Measurements from ENCODE around the gene FAM149A. TPM values are rescaled to one million over a fixed set of nuclear protein-coding genes. Genes with fewer than 3 reads are reported as not detected.

Gene FAM149A
- total RNA-seq (2022; extraction: Qiagen RNA extraction; ENCODE audit: low read depth): 0.95 to 1.8 TPM (median 1.4 TPM) in 5 replicates

DNA sequence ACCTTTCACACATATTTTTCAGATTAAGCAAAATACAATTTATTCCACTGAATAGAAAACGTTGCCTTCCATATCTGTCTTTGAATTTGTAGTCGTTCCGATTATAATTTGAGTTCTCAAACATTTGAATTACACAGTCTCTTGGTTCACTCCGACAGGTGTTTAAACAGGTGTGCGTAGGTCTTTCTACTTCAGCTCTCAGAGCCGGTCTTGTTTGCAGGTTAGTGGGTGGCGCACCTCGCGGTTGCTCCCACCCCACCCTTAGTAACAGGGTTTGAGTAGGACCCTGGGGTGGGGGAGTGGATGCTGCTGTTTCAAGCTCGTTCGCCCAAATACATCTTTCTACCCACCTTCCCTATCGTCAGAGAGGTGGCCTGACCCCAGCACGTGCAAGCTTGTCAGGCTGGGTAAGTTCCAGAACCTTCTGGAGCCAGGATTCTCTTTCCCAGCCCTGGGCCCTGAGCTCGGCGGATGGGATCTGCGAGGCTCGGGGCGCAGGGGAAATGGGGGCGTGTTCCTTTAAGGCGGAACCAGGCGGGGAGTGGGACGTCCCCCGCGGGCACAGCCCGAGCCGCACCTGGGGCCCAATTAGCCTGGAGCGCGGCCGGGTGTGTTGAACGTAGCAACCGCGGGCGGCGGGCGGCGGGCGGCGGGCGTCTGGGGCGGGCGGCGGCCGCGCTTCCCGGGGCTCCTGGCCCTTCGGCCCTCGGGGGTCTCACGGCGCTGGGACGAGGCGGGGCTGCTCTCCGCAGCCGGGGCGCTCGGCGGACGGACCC, at the start of gene FAM149A:
TSS of gene FAM149A (plus strand) at position 591 of the 776 bp plus-strand sequence.

GRCh38 chr4:186068581-186069348, 35.7 kb upstream of the FAM149A start, which contains the start of gene TLR3:
TLR3 (plus strand) TSS chr4:186069156; CDS start chr4:186076620, 7,464 bp downstream.

DNA sequence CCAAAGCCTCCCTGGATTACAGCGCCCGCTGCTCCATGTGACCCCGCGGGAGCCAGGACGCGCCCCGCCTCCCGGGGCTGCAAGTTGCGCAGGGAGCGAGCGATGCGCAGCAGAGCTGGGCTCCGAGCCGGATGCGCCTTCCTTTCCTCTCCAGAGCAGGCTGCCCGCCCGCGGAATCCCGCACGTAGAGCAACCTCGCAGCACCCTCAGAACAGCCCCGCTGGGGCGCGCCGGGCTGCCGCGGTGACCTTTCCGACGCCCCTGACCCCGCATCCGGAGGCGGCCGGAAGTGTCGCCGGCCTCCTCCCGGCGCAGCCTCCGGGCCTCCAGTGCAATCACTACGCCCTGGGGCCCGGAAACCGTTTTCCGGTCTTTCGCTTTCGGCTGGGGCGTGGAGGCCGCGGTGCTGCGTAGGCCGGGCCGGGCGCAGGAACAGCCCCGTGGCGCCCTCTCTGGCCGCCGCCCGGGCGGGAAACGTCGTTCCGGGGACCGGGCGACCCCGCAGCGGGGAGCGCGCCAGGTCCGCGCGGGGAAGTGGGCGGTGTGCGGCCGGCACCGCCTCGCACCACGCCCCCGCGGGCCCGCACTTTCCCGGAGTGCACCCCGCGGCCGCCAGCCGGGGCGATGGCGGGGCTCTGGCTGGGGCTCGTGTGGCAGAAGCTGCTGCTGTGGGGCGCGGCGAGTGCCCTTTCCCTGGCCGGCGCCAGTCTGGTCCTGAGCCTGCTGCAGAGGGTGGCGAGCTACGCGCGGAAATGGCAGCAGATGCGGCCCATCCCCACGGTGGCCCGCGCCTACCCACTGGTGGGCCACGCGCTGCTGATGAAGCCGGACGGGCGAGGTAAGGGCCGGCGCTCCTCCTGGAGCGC, 86.9 kb downstream of the FAM149A start, which contains the start of gene CYP4V2:
TSS of gene CYP4V2 (plus strand) at position 368 of the 866 bp plus-strand sequence. CDS start at position 625, 257 bp downstream.

Other genes with a start within 250 kb of the FAM149A start
- 0.34 to 0.48 TPM (median 0.40 TPM) in 5 replicates for gene TLR3, start 35.5 kb upstream of the FAM149A start, total RNA-seq (2022; extraction: Qiagen RNA extraction; ENCODE audit: low read depth)
- 2.7 to 3.8 TPM (median 3.4 TPM) in 5 replicates for gene CYP4V2, start 86.9 kb downstream of the FAM149A start, total RNA-seq (2022; extraction: Qiagen RNA extraction; ENCODE audit: low read depth)
- gene KLKB1, start 122.8 kb downstream of the FAM149A start, total RNA-seq (2022; extraction: Qiagen RNA extraction; ENCODE audit: low read depth): not detected in 5 replicates
- gene F11, start 161.5 kb downstream of the FAM149A start, total RNA-seq (2022; extraction: Qiagen RNA extraction; ENCODE audit: low read depth): not detected in 5 replicates

Measured in A549 treated with GW870086 at 1 μM for 4 hours (cell line).